Epidermal melanocyte (primary cell): ENCODE measurements around the gene LYPD6B.

Source experiments
- DNase-seq: peaks from one replicate; pipeline ENCODE4 v3.0.0; 2011; ENCODE audit warnings: low spot score; ENCODE audit not compliant: insufficient read length

The LYPD6B gene

DNA sequence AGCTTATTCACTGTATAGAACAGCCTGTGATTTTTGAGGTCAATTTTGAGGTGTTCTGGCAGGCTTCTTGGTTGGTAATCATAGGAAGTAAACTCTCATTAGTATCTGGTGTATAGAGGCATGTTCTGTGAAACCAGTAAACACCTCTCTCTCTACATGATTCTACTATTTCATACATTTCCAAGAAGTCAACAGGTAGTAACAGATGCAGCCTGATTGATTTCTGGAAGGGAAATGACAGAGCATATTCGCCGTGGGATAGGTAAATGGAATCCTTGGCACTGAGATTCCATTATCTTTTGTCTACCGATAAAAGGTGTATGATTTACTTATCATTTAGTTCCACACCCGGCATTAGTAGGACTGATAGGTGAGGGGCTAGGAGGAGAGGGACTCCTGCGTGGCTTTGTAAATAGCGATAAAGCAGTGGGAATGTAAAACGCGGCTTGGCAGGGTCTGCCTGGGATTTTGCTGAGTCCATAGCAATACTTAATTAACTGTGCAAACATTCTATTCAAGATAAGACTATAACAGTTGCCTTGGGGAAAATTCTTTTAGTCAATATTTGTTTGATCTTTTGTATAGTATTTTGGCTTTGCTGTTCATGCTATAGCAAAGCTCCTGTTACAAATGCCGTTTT lies 32.3 kb downstream of the LYPD6B start:
- DNase-seq, result no peak

DNA sequence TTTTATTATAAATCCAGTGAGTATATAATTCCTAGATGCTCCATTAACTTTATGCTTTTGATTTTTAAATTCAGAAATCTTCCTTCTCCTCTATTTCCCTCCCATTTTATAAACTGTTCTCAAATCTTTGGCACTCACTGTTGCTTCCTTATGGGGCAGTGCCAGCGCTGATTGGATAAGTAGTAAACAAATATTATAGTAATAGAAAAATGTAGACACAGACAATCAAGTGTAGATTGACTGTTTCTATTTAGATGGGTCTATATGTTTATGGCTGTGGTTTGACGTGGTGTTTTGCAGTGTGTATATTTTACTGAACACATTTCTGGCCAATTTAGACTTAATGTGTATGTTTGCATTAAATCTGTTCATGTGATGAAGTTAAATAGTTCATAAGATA lies 36.6 kb downstream of the LYPD6B start:
- no peak for DNase-seq

DNA sequence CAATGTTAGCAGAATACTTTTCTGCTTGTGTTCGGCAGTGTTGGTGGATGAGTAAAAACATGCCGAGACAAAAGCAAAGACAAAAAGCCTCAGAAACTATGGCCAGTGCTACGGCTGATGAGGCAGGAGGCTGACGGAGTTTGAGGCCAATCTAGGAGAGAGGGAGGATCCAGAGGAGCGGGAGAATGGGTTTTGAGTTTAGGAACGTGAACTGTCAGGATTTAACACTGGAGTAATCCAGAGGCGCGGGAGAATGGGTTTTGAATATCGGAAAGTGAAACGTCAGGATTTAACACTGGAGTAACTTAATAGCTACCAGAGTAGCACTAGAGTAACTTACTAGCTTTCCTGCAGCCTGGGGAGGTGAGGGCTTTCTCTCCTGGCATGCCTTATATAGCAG lies 37.4 kb downstream of the LYPD6B start:
- DNase-seq, result no peak

DNA sequence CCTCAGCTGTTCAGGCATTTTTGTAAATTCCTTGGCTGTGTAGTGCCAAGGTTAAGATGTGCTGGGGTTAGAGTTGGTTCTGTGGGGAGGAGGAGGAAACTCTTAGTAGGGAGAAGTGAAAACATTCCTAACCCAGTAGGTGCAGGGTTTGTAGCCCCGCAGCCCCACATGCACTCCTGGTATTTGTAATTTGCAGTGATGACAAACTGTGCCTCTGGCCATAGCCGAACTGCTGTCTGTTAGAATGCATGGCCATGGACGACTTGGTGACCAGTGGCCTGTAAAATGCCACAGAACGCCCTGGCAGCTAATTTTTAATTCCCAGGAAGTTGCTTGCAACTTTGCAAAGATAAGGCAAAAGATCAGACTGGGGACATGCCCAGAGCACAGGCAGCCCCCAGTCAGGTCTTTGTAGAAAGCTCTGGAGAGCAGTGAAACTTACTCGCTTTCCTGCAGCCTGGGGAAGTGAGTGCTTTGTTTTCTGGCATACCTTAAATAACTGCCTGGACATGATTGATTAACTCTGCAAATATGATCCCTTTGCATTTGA lies 38.4 kb downstream of the LYPD6B start:
- DNase-seq, result no peak

DNA sequence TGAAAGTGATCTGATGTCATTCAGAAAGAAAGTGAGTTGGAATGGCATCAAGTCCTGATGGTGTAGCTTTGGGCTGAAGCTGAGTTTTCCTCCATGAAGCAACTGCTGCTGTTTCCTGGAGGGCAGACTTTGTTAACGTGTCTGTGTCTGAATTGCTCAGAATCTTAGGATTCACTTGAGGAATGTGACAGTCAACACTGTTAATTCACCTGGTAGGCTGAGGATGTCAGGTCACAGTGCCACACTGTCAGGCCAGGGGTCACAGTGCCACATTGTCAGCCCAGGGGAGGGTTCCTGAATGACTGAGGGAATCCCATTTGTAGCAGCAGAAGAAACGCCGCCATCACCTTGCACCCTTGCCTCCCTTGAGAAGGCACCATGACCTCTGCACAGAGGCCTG lies 39.4 kb downstream of the LYPD6B start:
- no peak for DNase-seq

DNA sequence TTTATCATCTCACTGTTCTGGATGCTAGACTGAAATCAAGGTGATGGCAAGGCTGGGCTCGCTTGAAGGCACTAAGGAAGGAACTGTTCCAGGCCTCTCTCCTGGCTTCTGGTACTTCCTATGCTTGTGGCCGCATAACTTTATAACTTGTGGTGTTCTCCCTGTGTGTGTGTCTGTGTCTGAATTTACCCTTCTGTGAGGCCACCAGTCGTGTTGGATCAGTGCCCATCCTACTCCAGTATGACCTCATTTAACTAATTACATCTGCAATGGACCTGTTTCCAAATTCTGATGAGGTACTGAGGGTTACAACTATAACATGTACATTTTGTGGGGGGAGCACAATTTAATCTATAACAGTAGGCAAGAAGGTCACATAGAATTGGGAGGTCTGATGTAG lies 41.6 kb downstream of the LYPD6B start:
- DNase-seq, result no peak

DNA sequence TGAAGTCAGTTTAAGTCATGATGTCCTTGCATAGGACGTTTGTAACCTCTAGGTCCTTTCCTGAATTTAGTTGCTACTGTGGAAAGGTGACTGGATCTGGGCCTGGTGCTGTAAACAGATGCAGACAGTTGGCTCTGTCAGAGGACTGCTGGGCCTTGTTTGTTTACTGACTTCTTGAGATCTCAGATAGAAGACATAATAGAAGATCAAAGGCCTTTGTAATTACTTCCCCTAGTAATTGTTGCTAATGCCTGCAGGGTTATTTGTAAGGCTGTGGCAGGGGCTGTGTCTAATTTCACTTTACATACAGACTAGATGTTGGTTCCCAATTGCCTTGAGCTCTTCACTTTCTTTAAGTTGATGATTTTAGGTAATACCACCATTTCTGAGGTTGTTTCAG lies 42.5 kb downstream of the LYPD6B start:
- DNase-seq, result no peak

DNA sequence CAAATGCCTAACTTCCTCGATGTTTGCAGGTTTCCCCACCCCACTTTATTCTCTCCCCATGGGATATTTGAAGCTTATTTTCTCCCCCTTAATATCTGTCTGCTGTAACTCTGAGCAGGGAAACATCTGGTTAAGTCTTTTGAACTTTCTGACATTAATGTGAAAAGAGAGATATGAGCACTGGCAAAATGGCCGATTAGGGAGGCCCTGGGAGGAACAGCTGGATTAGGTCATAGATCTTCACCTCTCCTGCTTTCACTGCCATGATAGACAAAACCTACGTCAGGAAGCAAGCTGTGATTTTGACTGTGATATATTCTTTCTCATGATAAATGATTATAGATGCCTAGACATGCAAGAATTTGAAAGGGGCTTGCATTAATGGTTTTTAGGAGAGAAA lies 43.6 kb downstream of the LYPD6B start:
- no peak for DNase-seq

DNA sequence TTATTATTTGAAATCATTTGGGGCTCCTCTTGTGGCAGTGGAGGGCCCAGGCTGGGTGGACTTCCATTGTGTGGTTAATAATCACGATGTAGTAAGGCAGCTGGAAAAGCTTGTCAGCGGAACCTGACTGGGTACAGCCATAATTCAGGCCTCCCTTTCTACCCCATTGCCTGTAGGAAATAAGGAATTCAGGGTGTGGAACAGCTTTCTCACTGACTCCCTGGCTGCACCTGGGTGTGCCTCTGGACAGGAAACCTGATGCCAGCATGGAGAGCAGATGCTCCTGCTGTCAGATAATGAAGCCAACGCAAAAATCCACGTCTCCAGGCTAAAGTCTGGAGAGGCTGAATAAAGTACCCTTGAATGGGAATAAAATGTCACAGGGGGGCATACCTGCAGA lies 44.2 kb downstream of the LYPD6B start:
- no peak for DNase-seq

DNA sequence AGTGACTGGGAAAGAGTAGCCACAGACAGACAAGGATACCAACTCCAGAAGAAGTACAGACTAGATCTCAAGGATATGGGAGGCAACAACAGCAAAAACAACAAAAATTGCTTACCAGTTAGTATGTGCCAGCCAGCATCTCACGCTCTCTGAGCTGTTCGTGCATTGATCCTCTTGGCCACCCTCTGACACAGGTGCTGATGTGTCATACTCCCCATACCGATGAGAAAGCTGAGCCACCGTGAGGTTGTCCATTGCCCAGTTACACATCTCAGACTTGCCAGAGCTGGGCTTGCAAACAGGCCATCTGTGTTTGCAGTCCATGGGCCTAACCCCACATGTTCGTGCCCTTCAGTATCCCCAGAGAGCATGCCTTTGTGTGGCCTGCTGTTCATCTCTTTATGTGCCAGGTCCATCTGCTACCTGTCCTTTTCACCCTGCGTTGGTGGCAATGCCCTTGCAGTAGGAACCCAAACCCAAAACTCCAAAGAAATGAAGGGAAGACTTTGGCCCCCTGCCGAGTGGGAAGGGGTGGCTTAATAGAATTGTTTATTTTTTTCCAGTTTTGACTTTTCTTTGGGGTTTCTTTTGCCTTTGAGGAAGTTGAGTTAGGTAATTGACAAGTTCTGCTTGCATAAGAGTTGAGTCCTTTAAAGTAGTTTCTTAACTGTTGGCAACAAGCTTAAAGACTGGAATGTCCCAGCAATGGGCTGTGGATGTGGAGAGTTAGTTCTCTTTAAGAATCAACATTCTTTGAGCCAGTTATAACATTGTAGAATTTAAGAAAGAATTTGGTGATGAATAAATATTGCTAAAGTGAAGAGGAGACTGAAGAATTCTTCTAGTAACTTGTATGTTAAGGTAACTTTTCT lies 46.7 kb downstream of the LYPD6B start:
- no peak for DNase-seq

DNA sequence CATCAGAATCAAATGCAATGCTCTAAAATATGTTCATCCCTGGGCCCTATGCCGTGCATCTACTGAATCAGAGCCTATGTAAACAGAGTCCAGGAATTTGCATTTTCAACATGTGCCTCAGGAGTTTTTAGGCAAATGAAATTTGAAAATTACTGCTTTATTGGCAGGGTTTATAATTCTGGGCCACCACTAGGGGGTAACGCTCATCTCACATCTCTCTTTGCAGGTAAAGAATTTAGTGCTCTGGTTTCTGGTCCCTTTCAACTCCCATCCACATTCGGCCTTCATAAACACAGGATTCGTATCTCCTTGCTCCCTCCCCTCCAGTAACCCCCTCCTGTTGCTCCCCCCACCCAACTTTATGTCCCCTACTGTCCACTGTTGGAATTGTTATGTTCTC lies 49.3 kb downstream of the LYPD6B start:
- no peak for DNase-seq

DNA sequence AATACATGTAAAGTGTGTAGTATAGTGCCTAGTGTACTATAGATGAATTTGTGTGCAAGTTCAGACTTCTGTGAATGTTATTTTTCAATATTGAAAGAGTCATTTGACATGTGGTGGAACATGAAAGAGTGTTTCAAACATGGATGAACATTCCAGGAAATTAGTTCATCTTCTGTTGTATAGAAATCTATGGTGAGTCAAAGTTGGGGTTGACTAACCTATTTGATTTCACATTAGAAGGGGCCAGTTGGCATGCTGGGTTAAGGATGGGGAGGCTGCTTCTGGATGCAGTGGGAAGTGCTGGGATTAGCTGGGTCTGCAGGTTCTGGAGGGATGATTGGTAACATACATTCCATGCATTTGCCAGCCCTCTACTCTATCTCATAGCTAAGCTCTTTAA lies 50.6 kb downstream of the LYPD6B start:
- no peak for DNase-seq

DNA sequence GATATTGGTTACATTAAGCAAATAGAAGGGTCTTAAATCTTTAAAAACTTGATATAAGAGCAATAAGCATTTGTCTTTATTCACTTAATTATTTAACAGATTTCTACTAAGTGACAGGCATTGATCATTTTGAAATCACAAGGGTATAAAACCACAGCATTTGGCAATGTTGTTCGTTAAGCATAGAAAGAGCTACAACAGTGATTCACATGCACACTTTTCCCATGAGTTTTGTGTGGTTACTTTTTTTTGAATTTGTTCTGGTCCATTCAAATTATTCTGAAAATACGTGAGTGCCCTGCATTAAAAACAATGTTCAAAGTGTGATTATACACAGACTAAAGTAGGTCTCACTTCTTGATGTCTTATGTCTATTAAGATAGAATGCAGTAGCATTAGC lies 52.2 kb downstream of the LYPD6B start:
- DNase-seq, result no peak

DNA sequence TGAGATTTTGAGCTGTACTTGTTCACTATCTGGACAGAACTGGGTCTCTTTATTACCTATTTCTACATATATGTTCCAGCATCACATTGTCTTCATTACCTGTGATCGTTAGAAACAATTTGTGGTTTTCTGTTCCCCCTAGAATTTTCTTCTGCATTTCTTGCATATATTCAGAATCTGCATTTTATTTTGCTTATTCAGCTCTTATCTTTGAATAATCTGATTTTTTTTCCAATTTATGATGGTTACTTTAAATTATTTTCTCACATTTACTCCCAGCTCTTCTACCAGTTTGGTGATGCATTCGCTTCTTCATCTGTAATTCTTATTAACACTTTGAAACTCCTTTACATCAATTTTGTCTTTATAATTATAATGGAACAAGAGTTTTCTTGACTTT lies 55.1 kb downstream of the LYPD6B start:
- no peak for DNase-seq

DNA sequence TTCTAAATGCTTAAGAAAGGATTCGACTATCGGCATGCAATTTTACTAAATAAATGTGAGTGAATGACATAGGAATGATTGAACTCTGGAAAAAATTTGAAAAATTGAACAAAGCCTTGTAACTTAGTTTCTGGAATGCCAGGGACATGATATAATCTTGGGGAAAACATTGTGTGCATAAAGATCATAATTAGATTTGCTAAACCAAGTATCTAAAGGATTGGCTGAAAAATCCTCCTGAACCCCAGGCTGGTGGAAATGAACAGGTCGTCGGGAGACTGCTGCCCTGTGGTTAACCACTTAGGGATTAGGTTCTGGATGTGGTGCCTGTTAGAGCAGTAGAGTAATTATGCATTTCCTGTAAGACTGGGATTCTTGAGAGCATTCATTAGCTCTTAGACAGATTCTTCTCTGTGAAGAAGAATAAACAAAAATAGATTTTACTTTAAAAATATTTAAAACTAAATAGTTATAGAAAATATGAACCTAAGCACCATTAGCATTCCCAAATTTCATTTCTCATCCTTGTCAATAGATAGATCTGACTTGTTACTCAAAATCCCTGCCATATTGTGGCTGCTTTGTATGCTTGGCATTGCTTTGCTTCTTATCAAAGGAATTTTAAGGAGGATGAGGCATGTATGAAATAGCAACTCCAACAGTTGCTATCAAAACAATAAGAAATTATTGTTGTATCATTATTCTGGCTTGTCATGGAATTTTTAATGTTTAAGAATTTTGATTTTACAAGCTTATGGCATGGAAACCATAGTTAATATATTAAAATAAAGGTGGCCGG lies 55.9 kb downstream of the LYPD6B start:
- DNase-seq, result no peak

DNA sequence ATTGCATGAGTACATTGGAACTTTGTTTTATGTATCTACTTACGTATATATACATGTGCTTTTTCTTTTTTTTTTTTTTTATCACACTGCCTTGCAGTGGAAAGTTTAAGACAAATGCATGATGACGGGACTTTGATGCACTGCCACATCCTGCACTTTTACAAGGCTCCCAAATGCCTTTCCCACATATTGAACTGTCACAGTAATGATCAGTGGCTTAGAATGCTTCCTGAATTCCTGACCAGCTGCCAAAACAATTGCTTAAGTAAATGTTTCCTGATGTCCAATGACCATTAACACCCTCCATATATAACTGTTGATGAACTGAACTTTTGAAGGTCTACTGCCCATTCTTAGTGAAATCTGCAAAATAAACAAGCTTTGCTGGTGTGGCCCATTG lies 60.2 kb downstream of the LYPD6B start:
- no peak for DNase-seq

DNA sequence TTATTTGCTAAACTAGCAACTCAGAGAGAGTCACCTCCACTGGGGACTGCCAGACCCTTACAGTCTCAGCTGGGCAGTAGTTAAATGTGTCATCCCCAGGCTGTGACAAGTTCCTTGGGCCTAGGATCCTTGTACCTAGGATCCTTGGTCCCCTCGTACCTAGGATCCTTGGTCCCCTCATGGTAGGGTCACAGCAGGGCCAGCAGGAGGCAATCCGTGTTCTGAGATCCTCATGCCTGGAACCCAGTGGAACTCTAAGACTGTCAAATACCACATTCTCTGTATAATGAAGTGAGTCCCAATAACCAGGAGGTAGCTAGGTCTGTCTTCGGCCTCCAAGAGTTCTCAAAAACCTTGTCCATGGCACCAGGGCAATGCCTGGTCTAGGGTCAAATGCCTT lies 60.8 kb downstream of the LYPD6B start:
- DNase-seq, result no peak

DNA sequence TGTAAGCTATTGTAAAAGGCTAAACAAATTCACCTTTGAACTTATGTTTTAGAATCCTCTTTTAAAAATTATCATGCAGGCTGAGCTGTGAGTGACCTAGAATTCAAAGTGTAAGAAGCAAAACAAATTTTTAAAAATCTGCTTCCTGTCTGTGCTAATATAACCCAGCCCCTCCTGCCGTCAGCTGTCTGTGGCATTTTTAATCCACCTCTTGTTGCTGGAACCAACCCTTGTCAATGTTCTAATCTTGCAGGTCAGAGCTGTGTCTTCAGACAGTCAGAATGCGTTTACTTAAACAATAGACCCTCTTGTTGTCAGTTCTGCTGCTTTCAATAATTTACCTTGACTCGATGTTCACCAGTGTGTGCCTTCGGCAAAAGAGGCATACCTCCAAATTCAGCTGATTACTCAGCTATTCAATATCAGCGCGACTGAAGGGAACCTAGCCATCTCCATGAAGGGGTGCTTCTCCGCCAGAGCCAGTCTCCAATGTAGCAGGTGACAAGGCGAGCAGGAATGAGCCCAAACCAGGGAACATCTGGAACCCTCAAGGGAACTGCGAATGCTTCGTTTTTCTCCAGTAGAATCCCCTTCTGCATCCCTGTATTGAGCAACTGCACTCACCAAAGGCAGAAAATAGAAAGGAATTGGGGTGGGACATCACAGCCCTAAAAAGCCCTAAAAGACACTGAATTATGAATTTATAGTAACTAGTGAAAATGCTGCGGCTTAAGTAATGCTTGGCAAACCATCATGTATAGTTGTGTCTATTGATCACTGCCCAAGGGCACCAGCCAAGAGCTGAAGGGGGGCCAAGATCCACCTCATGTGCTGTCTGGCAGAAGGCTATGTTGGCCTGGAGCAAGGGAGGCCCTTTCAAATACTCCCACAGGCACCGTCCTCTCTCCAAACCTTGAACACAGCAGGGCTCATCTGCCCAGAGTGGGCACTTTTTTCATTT lies 62.5 kb downstream of the LYPD6B start:
- DNase-seq, result no peak

DNA sequence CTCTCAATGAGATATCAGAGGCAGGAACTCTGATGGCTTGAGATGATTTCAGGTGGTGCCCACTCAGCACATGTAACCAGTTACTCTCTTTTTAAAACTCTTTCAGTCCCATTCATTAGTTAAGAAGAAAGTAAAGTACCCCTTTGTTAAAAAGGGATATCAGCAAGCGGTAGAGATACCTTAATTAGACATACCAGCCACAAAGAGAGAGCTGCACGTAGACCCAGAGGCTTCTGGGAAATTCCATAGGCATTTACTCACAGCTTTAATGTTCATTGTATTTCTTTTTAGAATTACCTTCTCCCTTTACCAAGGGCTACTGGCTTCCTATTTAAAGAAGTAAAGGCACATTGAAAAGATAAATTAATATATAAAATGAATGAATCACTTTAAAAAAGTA lies 63.3 kb downstream of the LYPD6B start:
- DNase-seq, result no peak

DNA sequence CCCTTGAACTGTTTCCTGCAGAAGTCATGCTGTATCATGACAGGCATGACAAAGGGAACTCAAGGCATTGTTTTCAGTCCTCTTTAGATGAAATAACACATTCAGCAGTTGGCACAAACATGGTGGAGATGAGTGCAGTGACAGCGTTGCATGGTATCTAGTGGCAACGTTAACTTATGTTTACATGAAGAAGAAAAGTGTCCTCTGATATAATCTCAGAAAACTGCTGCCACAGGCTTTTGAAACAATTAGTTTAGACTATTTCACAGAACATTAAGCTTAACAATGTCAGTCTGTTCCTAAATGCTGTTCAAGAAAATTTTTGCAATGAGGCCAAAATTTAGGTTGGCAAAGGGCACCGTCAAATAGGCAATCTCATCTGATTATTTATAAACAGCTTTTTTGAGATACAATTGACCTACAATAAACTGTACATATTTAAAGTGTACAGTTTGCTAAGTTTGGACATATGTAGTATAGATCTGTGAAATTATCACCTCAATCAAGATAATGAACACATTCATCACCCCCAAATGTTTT lies 64.7 kb downstream of the LYPD6B start:
- DNase-seq, result no peak

DNA sequence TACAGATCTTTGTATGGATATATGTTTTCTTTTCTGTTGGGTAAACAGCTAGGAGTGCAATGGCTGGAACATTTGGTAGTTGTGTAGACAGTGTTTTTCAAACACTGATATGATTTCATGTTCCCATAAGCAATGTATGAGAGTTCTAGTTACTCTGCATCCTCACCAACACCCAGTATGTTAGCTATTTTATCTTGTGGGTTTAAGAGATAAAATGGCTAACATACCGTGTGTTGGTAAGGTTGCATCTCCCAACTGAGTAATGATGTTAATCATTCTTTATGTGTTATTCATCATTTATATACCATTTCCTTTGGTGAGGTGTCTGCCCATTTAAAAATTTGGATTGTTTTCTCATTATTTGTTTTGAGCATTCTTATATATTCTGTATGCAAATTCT lies 65.7 kb downstream of the LYPD6B start:
- no peak for DNase-seq
